G401.6 (cell line): ENCODE results near the gene CCDC28B.
"Not testable (repeated sequence)": the region's sequence is repeated elsewhere in the genome, so short reads cannot be mapped to it uniquely, and the experiment has no call there.

Experiments used
- FAIRE-seq: peaks from 2 replicates; lab custom pipeline; 2012; peaks lifted over from hg19 to GRCh38; lab: Jason Lieb, UNC

CCDC28B gene

GRCh38 chr1:32200226-32201010, at the start of gene CCDC28B:
TSS of gene CCDC28B (plus strand) at chr1:32200595. CDS start at chr1:32201936, 1,341 bp downstream.
- peak; percentile 93 for FAIRE-seq

DNA sequence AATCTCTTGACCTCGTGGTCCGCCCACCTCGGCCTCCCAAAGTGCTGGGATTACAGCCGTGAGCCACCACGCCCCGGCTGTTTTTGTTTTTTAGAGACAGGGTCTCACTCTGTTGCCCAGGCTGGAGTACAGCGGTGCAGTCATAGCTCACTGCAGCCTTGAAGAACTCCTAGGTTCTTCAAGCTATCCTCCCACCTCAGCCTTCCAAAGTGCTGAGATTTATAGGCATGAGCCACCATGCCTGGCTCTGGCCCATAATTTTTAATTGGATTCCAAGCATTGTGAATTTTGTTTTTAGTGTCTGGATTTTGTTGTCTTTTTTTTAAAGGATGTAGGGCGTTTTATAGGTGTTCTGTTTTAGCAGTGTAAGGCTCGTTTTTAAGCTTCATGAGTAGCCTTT, 49.5 kb upstream of the CCDC28B start:
- no peak for FAIRE-seq

GRCh38 chr1:32151319-32151787, 49.0 kb upstream of the CCDC28B start:
- no peak for FAIRE-seq

GRCh38 chr1:32159189-32159588, 41.2 kb upstream of the CCDC28B start:
- no peak for FAIRE-seq

- FAIRE-seq, result no peak
These were observed 37.0 kb upstream of the CCDC28B start for GRCh38 chr1:32163405-32163804.

- FAIRE-seq, result not testable (repeated sequence)
These were observed 34.8 kb upstream of the CCDC28B start for GRCh38 chr1:32165633-32166032.

GRCh38 chr1:32170991-32171390, 29.4 kb upstream of the CCDC28B start:
- no peak for FAIRE-seq

- FAIRE-seq, result no peak
These were observed 27.7 kb upstream of the CCDC28B start for GRCh38 chr1:32172621-32173245.

DNA sequence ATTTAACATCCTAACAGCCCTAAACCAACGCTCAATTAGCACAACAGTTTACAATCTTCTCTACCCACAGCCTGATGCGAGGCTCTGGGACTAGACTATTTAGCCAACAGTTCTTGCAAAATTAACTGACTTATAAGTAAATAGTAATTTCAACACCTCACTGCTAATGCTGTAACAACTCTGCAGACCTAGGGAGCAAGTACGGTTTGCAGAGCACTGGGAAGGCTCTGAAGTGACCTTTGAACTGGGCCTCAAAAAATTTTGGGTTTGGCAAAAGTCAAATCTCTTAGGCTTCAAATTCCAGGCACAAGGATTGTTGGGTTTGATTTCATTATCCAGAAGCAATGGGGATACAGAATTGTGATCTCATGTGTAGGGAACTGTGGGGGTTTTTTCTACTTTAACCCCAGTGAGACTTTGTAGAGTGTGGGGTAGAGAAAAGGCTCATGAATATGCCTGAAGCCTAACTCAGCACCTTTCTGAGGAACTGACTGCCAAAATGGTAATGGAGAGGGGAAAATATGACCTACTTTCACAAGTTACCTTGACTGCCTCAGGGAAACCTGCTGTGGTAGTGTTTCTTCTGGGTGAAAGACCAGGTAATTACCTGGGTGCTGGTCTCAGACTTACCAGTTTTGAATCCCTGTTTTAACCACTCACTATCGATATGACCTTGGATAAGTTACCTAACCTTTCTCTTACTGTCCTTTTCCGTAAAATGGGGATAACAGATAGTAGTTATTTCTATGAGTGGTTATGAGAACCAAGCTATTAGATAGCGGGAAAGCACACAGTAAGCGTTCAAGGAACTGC, 21.8 kb upstream of the CCDC28B start:
- no peak for FAIRE-seq

DNA sequence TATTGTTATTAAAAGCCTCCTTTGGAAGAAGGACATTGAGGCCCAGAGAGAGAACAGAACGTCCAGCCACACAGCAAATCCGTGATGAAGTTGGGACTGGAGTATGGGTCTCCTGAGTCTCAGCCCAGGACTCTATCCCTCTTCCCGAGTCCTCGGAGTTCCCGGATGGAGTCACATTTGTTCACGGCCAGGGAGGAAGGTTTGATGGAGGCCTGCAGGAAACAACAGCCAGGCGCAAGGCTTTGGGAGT, 21.3 kb upstream of the CCDC28B start:
- FAIRE-seq, result no peak

GRCh38 chr1:32179443-32180185, 20.8 kb upstream of the CCDC28B start, which contains the start of gene TXLNA:
TSS of gene TXLNA (plus strand) at chr1:32179675. CDS start at chr1:32180346, 671 bp downstream.
- peak; percentile 65 for FAIRE-seq

DNA sequence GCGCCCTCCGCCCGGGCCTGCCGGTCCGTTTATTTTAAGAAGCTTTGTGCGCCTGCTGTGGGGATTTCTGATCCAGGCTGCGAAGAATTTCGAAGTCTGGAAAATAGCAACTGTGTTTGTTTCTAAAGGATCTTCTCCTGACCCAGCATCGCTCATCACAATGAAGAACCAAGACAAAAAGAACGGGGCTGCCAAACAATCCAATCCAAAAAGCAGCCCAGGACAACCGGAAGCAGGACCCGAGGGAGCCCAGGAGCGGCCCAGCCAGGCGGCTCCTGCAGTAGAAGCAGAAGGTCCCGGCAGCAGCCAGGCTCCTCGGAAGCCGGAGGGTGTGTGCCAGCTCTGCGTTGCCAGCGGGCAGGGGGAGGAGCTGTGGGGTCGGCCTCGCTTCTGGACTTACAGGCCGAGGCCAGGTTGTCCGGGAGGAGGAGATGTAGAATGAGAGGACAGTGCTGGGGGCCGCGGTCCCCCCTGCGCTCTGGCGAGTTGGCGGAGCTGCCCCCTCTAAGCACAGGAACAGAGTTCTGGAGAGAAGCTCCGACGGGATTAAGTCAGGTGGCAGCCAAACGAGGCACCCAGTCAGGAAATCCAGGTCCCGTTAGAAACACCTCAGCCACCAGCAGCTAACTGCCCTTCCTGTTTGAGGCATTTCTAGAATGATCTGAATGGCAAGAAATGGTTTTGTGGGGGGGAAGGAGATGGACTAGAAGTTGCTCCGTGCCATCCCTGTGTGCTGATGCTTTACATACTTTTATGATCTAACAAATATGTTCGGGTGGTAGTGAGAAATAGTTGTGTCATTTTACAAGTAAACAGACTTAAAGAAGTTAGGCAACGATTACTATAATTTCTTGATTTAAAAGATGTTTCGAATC, 20.0 kb upstream of the CCDC28B start:
- no peak for FAIRE-seq

GRCh38 chr1:32181065-32181464, 19.3 kb upstream of the CCDC28B start:
- no peak for FAIRE-seq

DNA sequence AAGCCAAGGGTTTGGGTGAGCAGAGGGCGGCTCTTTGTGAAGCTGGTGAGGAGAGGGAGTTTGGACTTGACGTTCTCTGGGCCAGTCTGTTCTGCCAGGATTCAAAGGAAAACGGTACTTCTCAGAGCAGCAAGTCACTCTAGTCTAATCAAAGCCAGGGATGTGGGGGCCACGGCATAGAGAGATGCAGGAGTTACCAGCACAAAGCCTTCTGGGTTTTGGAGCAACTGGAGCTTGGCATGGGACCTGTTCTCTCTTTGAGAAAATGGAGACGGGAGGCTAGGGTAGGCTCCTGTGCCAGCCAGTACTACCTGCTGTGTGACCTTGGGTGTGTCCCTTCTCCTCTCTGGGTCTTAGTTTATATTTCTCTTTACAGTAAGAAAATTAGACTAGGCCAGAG, 18.8 kb upstream of the CCDC28B start:
- no peak for FAIRE-seq

DNA sequence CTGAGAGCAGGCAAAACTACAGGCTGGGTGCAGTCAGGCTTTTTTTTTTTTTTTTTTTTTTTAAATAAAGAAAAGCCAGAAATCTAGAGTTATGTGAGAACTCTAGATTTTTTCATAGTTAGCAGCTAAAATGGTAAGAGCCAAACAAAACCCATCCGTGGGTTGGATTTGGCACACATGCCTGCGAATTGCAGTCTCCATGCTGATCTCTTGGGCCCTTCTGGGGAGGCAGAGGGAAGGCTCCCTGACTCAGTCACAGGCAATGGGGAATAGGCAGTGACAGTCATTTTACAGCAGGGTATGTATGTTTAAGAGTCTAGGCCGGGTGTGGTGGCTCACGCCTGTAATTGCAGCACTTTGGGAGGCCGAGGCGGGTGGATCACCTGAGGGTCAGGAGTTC, 18.3 kb upstream of the CCDC28B start:
- no peak for FAIRE-seq

- no peak for FAIRE-seq
These were observed 15.7 kb upstream of the CCDC28B start for GRCh38 chr1:32184650-32185049.

DNA sequence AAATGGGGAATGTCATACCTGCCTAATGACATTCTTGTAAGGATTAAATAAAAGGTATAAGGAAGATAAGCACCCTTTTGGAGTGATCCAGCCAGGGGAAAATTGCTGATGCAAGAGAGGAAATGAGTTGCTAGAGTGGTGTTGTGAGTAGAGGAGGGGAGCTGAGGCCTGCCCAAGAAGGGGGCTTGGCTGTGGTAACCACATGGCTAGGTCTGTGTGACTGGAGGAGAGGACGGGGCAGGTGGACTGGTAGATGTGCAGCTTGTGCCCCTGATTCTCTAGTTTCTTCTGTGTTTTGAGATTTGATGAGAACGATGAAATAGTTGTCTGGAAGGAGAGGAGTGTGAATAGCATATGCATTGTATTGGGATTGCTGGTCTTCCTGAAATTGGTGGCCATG, 14.3 kb upstream of the CCDC28B start:
- FAIRE-seq, result no peak

GRCh38 chr1:32186491-32186890, 13.9 kb upstream of the CCDC28B start:
- FAIRE-seq, result no peak

GRCh38 chr1:32187850-32188249, 12.5 kb upstream of the CCDC28B start:
- FAIRE-seq, result no peak

- FAIRE-seq, result no peak
These were observed 8.0 kb upstream of the CCDC28B start for GRCh38 chr1:32192220-32192948.

GRCh38 chr1:32194984-32195383, 5.4 kb upstream of the CCDC28B start:
- no peak for FAIRE-seq
